Right lobe of liver (tissue), 6 donors: ENCODE measurements around the gene DLG2. TPM values are rescaled to one million over a fixed set of nuclear protein-coding genes. Genes with fewer than 3 reads are reported as not detected.

ENCODE experiments used
- ATAC-seq, 4 donors: fragments of 200-7000 bp; cut with Tn5 transposase; one replicate each; pipeline ENCODE4 v1.9.1; 2020; ENCODE audit warnings: mild to moderate bottlenecking in 4 of 4, moderate library complexity in 4 of 4
- DNase-seq, 3 donors: peaks; one replicate each; pipeline ENCODE4 v3.0.0-alpha.2; 2020
- H3K27ac ChIP-seq, 3 donors: fragments of 200-600 bp; one replicate each; pipeline ENCODE4 v1.8.0; 2022
- H3K27me3 ChIP-seq, 2 donors: fragments of 200-600 bp; one replicate each; pipeline ENCODE4 v1.8.0; 2022
- H3K36me3 ChIP-seq, 4 donors: fragments of 200-600 bp; sonication (generic) in 1 of 4; one replicate each; pipeline versions ENCODE4 v1.5.1 to v1.8.0; 2017 to 2022; ENCODE audit warnings: control low read depth in 1 of 4
- H3K4me1 ChIP-seq, 4 donors: fragments of 200-600 bp; sonication (generic) in 1 of 4; one replicate each; pipeline versions ENCODE4 v1.5.1 to v1.8.0; 2017 to 2022; ENCODE audit warnings: control low read depth in 1 of 4
- H3K4me3 ChIP-seq, 3 donors: fragments of 200-600 bp; one replicate each; pipeline ENCODE4 v1.8.0; 2022
- H3K9me3 ChIP-seq, 4 donors: fragments of 200-600 bp; sonication (generic) in 1 of 4; one replicate each; pipeline versions ENCODE4 v1.5.1 to v1.8.0; 2017 to 2022; ENCODE audit warnings: control low read depth in 1 of 4
- CTCF ChIP-seq, 4 donors: fragments of 200-600 bp in 3 of 4; fragments of 450-650 bp in 1 of 4; IDR thresholded peaks; one replicate each; pipeline versions ENCODE4 v1.5.1 to v1.8.0; 2016 to 2022; ENCODE audit warnings: antibody characterized with exemption in 4 of 4, mild to moderate bottlenecking in 2 of 4
- POLR2A ChIP-seq: fragments of 450-650 bp; IDR thresholded peaks from one replicate; pipeline ENCODE4 v1.6.1; 2017; ENCODE audit warnings: antibody characterized with exemption, mild to moderate bottlenecking
- WGBS: methylation state at CpG from one replicate; pipeline ENCODE4 v1.1.6; 2018; ENCODE audit warnings: low coverage, low lambda C conversion rate; ENCODE audit not compliant: insufficient coverage; ENCODE audit errors: missing lambda C conversion rate; 5-methylcytosine and 5-hydroxymethylcytosine counted together
- intact Hi-C, 2 donors: fragments of 100-400 bp; cut with DNase I; formaldehyde crosslinking; loops; one replicate each; pipeline versions ENCODE4 v1.11.2 to v1.14.1; 2022
- total RNA-seq, 6 experiments: library from RNA; depleted of rRNA in 2 of 6; stranded (reverse); fragments of >200 nt in 2 of 6; fragmentation: NEBNext Ultra II Directional in 3 of 6; extraction: Animal tissue kit (Norgen Biotek cat#: 25700) in 3 of 6; gene quantifications; one replicate each; pipeline versions ENCODE4 v1.1.0 to v1.2.4, GENCODE V29; 2016 to 2023
- donor health status: DM: no; HTN: yes; CAD: no.
- donor health status: DM: no; HTN: no; CAD: no.
- donor health status: DM: no; HTN: no; CAD: no.
- donor health status: DM: no; HTN: yes; CAD: no.
- donor health status: DM: no; HTN: yes; CAD: no.

Gene DLG2
- total RNA-seq, 6 experiments from 2014 or later = 1.2 to 6.4 (median 2.5) TPM

- Histone ChIP-seq H3K4me1 (no peaks in the 10 kb centered on the region), H3K4me3 (no peak overlapping the region), H3K36me3 (no peaks in the 10 kb centered on the region), H3K9me3 (no peaks in the 10 kb centered on the region), H3K27me3 (no peaks in the 10 kb centered on the region), H3K27ac (no peak overlapping the region)
- ATAC-seq (no peak), DNase-seq (no peak)
- intact Hi-C loops = no loop called here
- no peak for TF ChIP-seq POLR2A
- TF ChIP-seq CTCF (IDR thresholded peaks at IDR 0.05) = no peak
Measured at GRCh38 chr11:84355911-84356310, 1271.2 kb downstream of the DLG2 start.

- WGBS = 29% methylated on average over 1 of the region's 1 CpG
- no peak for ATAC-seq
- intact Hi-C loops = no loop called here
Measured at GRCh38 chr11:84345597-84345996, 1281.5 kb downstream of the DLG2 start.

GRCh38 chr11:84345027-84345426, 1282.1 kb downstream of the DLG2 start:
- H3K4me3 ChIP-seq = no peak overlapping the region
- TF ChIP-seq CTCF (IDR thresholded peaks at IDR 0.05) = no peak
- TF ChIP-seq POLR2A = no peak
- no peaks in the 10 kb centered on the region for H3K9me3 ChIP-seq
- whole genome bisulfite sequencing = 61% methylated on average over 3 of the region's 3 CpGs
- no peak overlapping the region for H3K27ac ChIP-seq
- intact Hi-C loops = no loop called here
- DNase-seq (no peak), ATAC-seq (no peak)
- H3K36me3 ChIP-seq = no peaks in the 10 kb centered on the region
- H3K4me1 ChIP-seq = no peaks in the 10 kb centered on the region
- no peaks in the 10 kb centered on the region for H3K27me3 ChIP-seq

More at GRCh38 chr11:84345597-84345996, 1281.5 kb downstream of the DLG2 start:
- Histone ChIP-seq H3K4me1 (no peaks in the 10 kb centered on the region), H3K27me3 (no peaks in the 10 kb centered on the region), H3K27ac (no peak overlapping the region), H3K36me3 (no peaks in the 10 kb centered on the region), H3K4me3 (no peak overlapping the region), H3K9me3 (no peaks in the 10 kb centered on the region)
- no peak for TF ChIP-seq CTCF (IDR thresholded peaks at IDR 0.05)
- TF ChIP-seq POLR2A = no peak
- DNase-seq = no peak

- Histone ChIP-seq H3K27ac (no peak overlapping the region), H3K36me3 (no peaks in the 10 kb centered on the region), H3K4me3 (no peak overlapping the region), H3K27me3 (no peaks in the 10 kb centered on the region), H3K9me3 (no peaks in the 10 kb centered on the region), H3K4me1 (no peaks in the 10 kb centered on the region)
- WGBS = 23% methylated on average over 3 of the region's 3 CpGs
- no peak for TF ChIP-seq POLR2A
- no peak for ATAC-seq
- intact Hi-C loops = no loop called here
- no peak for DNase-seq
Measured at GRCh38 chr11:84339796-84340195, 1287.3 kb downstream of the DLG2 start.

GRCh38 chr11:84333221-84333620, 1293.9 kb downstream of the DLG2 start:
- H3K4me1 ChIP-seq = no peaks in the 10 kb centered on the region
- H3K27ac ChIP-seq = no peak overlapping the region
- no peaks in the 10 kb centered on the region for H3K27me3 ChIP-seq
- H3K9me3 ChIP-seq = no peaks in the 10 kb centered on the region
- no peaks in the 10 kb centered on the region for H3K36me3 ChIP-seq
- intact Hi-C loops = no loop called here
- DNase-seq (no peak), ATAC-seq (no peak)
- H3K4me3 ChIP-seq = no peak overlapping the region
- 78% methylated on average over 3 of the region's 3 CpGs for WGBS
- no peak for TF ChIP-seq POLR2A
- no peak for TF ChIP-seq CTCF (IDR thresholded peaks at IDR 0.05)
